ENCODE data around the gene EID3.

Gene EID3

DNA sequence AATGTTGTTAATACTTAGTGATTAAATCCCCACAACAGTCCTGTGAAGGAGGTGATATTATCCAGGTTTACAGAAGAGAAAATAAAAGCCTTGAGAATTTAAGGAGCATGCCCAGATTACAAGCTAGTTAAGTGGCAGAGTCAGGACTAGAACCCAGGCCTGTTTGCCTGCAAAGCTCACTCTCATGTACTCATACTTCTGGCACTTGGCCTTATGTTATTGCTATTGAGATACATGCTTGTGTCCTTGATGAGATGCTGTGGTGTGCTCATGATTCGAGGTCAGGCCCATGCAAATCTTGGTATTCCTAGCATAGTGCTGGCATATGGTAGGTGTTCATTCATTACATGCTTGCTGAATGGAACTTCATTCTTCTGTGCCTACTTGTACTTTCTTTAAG lies 7.6 kb upstream of the EID3 start:
- no peak for DNase-seq (ENCODE audit: extremely low spot score)
- TF ChIP-seq L3MBTL2 (conservative IDR thresholded peaks at IDR 0.05) (no peak), ZNF384 (IDR thresholded peaks at IDR 0.05) (no peak), SP1 (IDR thresholded peaks at IDR 0.05) (no peak), ELF4 (IDR thresholded peaks at IDR 0.05) (no peak), FOXA1 (IDR thresholded peaks at IDR 0.05) (no peak), TARDBP (IDR thresholded peaks at IDR 0.05) (no peak), CTBP1 (IDR thresholded peaks at IDR 0.05; ENCODE audit: borderline replicate concordance) (no peak), SUZ12 (IDR thresholded peaks at IDR 0.05) (no peak), LEF1 (IDR thresholded peaks at IDR 0.05; ENCODE audit: borderline replicate concordance) (no peak), BHLHE40 (IDR thresholded peaks at IDR 0.05; ENCODE audit: borderline replicate concordance) (no peak), FOXK2 (IDR thresholded peaks at IDR 0.05) (no peak)
- TF ChIP-seq, protein P1, sequence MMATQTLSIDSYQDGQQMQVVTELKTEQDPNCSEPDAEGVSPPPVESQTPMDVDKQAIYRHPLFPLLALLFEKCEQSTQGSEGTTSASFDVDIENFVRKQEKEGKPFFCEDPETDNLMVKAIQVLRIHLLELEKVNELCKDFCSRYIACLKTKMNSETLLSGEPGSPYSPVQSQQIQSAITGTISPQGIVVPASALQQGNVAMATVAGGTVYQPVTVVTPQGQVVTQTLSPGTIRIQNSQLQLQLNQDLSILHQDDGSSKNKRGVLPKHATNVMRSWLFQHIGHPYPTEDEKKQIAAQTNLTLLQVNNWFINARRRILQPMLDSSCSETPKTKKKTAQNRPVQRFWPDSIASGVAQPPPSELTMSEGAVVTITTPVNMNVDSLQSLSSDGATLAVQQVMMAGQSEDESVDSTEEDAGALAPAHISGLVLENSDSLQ (IDR thresholded peaks at IDR 0.05), result no peak
- CTCF ChIA-PET, result interaction anchor here (1.5 kb wide), 1 partner anchor 11 kb away, joined by 3 read pairs; no protein-coding TSS in a partner anchor
- POLR2A ChIA-PET, result interaction anchor here (1.2 kb wide), 1 partner anchor 9 kb away, joined by 5 read pairs; no protein-coding TSS in a partner anchor

DNA sequence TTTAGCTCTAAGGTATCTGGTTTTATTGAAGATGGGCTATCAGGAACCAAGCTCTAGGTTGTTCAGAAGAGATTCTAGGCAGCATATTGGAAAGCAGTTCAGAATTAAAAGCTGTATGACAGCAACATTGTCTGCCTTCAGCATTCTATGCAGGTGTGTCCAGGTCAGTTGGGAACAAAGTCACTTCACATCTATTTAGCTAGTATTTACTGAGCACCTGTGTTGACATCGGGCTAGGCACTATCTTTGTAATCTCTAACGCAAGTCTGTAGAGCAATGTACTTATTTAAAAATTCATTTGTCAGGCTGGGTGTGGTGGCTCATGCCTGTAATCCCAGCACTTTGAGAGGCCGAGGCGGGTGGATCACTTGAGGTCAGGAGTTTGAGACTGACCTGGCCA lies 6.8 kb upstream of the EID3 start:
- CTCF ChIA-PET, result interaction anchor here (0.6 to 1.5 kb wide), 3 partner anchors 10 to 163 kb away, joined by 3 read pairs; no protein-coding TSS in a partner anchor
- TF ChIP-seq TARDBP (IDR thresholded peaks at IDR 0.05) (no peak), CTBP1 (IDR thresholded peaks at IDR 0.05; ENCODE audit: borderline replicate concordance) (no peak), SUZ12 (IDR thresholded peaks at IDR 0.05) (no peak), ELF4 (IDR thresholded peaks at IDR 0.05) (no peak), FOXM1 (IDR thresholded peaks at IDR 0.05; ENCODE audit: borderline replicate concordance) (no peak), NFRKB (IDR thresholded peaks at IDR 0.05) (no peak), FOXK2 (IDR thresholded peaks at IDR 0.05) (no peak), LEF1 (IDR thresholded peaks at IDR 0.05; ENCODE audit: borderline replicate concordance) (no peak), SP1 (IDR thresholded peaks at IDR 0.05) (no peak), L3MBTL2 (conservative IDR thresholded peaks at IDR 0.05) (no peak), BHLHE40 (IDR thresholded peaks at IDR 0.05; ENCODE audit: borderline replicate concordance) (no peak), FOXA1 (IDR thresholded peaks at IDR 0.05) (no peak)
- TF ChIP-seq, protein P1 (IDR thresholded peaks at IDR 0.05), result no peak
- DNase-seq (ENCODE audit: extremely low spot score), result no peak
- POLR2A ChIA-PET, result interaction anchor here (1.2 kb wide), 1 partner anchor 9 kb away, joined by 5 read pairs; no protein-coding TSS in a partner anchor

DNA sequence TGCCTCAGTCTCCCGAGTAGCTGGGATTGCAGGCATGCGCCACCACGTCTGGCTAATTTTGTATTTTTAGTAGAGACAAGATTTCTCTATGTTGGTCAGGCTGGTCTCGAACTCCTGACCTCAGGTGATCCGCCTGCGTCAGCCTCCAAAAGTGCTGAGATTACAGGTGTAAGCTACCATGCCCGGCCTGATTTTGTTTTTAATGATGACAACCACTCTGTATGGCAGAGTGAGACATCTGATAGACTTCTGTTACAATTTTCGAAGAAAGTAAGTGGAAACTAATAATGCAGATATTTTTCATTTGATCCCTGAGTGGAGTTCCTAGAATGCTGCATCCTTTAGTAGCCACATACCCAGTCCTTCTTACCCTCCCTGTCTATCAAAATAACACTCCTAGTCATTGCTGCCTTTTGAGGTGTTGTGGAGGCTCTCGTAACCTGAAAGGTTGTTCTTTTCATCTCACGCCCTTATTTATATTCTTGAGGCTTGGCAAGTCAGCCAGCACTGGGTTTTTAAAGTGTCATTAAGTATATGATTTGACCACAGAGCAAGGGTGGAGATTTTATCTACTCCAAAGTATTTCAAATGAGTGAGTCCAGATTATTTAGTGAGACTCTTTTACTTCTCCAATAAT lies 5.9 kb upstream of the EID3 start:
- ChIA-PET CTCF (no interaction called here), POLR2A (interaction anchor here (1.5 kb wide), 1 partner anchor 10 kb away, joined by 6 read pairs; no protein-coding TSS in a partner anchor)
- TF ChIP-seq, protein P1 (IDR thresholded peaks at IDR 0.05), result no peak
- TF ChIP-seq ELF4 (IDR thresholded peaks at IDR 0.05) (no peak), FOXK2 (IDR thresholded peaks at IDR 0.05) (no peak), ARNT (IDR thresholded peaks at IDR 0.05) (no peak), ZNF384 (IDR thresholded peaks at IDR 0.05) (no peak), SP1 (IDR thresholded peaks at IDR 0.05) (no peak), HDGF (IDR thresholded peaks at IDR 0.05; ENCODE audit: borderline replicate concordance) (no peak), FOXM1 (IDR thresholded peaks at IDR 0.05; ENCODE audit: borderline replicate concordance) (no peak), LEF1 (IDR thresholded peaks at IDR 0.05; ENCODE audit: borderline replicate concordance) (no peak), SUZ12 (IDR thresholded peaks at IDR 0.05) (no peak), TARDBP (IDR thresholded peaks at IDR 0.05) (no peak), FOXA1 (IDR thresholded peaks at IDR 0.05) (no peak), BHLHE40 (IDR thresholded peaks at IDR 0.05; ENCODE audit: borderline replicate concordance) (no peak), CTBP1 (IDR thresholded peaks at IDR 0.05; ENCODE audit: borderline replicate concordance) (no peak), L3MBTL2 (conservative IDR thresholded peaks at IDR 0.05) (no peak), NFRKB (IDR thresholded peaks at IDR 0.05) (no peak)
- DNase-seq (ENCODE audit: extremely low spot score), result no peak

DNA sequence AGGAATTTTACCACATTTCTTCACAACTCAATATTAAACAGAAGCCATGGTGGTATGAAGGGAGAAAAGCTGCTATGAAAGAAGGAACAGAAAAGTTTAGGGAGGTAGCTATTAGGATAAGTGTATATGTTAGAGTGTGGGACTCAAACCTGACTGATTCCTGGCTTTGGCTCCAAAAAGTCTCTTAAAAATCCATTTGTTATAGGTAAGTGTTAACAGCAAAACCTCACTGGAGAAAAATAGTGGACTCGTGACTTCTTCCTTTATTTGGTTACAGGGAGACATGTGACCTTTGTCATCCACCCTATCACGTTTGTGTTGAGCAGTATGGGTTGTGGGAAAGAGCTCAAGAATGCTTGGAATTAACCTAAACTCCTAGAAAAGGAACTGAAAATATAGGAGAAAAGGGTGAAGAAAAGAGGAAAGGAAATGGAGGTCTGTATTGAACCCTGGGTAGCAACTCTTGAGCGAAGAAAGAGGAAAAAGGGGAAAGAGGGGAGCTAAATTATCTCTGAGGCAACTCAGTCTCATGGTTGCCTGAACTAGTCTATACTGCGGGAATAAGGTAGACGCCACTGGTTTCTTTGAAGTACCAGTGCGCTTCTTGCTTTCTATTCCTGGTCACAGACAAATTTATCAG lies 3.6 kb upstream of the EID3 start:
- no peak for DNase-seq (ENCODE audit: extremely low spot score)
- TF ChIP-seq ELF4 (IDR thresholded peaks at IDR 0.05), result no peak
- no peak for TF ChIP-seq NFRKB (IDR thresholded peaks at IDR 0.05)
- no peak for TF ChIP-seq FOXK2 (IDR thresholded peaks at IDR 0.05)
- no peak for TF ChIP-seq HDGF (IDR thresholded peaks at IDR 0.05; ENCODE audit: borderline replicate concordance)
- TF ChIP-seq, protein P1 (IDR thresholded peaks at IDR 0.05), result no peak
- TF ChIP-seq L3MBTL2 (conservative IDR thresholded peaks at IDR 0.05), result no peak
- TF ChIP-seq SUZ12 (IDR thresholded peaks at IDR 0.05), result no peak
- TF ChIP-seq ARNT (IDR thresholded peaks at IDR 0.05), result no peak
- TF ChIP-seq FOXA1 (IDR thresholded peaks at IDR 0.05), result no peak
- POLR2A ChIA-PET, result no interaction called here
- CTCF ChIA-PET, result no interaction called here

DNA sequence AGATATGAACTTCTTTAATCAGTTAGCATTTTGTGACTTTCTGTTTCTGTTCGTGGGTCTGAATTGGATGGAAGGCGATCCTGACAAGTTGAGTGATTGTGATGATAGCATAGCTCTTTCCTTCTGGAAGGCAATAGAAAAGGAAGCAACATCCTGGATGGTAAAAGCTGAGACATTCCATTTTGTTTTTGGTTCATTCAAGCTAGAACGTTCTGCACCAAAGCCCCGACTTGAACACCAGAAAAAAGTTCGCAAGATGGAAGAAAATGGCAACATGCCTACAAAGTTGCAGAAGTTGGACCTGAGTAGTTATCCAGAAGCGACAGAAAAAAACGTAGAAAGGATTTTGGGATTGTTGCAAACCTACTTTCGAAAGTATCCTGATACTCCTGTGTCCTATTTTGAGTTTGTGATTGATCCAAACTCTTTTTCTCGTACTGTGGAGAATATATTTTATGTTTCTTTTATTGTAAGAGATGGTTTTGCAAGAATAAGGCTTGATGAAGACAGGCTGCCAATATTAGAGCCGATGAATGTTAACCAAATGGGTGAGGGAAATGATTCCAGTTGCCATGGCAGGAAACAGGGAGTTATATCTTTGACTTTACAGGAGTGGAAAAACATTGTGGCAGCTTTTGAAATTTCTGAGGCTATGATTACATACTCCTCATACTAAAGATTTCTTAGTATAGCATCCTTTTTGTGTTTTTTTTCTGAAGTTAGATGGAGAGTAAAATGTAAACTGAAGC lies 896 bp downstream of the EID3 start:
- DNase-seq (ENCODE audit: extremely low spot score), result no peak
- POLR2A ChIA-PET, result interaction anchor here (1.4 kb wide), 1 partner anchor 17 kb away, joined by 6 read pairs; no protein-coding TSS in a partner anchor
- TF ChIP-seq, protein P1 (IDR thresholded peaks at IDR 0.05), result no peak
- no peak for TF ChIP-seq FOXK2 (IDR thresholded peaks at IDR 0.05)
- no peak for TF ChIP-seq BHLHE40 (IDR thresholded peaks at IDR 0.05; ENCODE audit: borderline replicate concordance)
- TF ChIP-seq LEF1 (IDR thresholded peaks at IDR 0.05; ENCODE audit: borderline replicate concordance), result no peak
- TF ChIP-seq FOXA1 (IDR thresholded peaks at IDR 0.05), result no peak
- no peak for TF ChIP-seq TARDBP (IDR thresholded peaks at IDR 0.05)
- no peak for TF ChIP-seq ZNF384 (IDR thresholded peaks at IDR 0.05)
- no peak for TF ChIP-seq HDGF (IDR thresholded peaks at IDR 0.05; ENCODE audit: borderline replicate concordance)
- no peak for TF ChIP-seq FOXM1 (IDR thresholded peaks at IDR 0.05; ENCODE audit: borderline replicate concordance)
- no peak for TF ChIP-seq NFRKB (IDR thresholded peaks at IDR 0.05)
- TF ChIP-seq SUZ12 (IDR thresholded peaks at IDR 0.05), result no peak
- no peak for TF ChIP-seq L3MBTL2 (conservative IDR thresholded peaks at IDR 0.05)
- no peak for TF ChIP-seq CTBP1 (IDR thresholded peaks at IDR 0.05; ENCODE audit: borderline replicate concordance)
- TF ChIP-seq SP1 (IDR thresholded peaks at IDR 0.05), result no peak
- TF ChIP-seq ARNT (IDR thresholded peaks at IDR 0.05), result no peak
- no peak for TF ChIP-seq ELF4 (IDR thresholded peaks at IDR 0.05)
- CTCF ChIA-PET, result no interaction called here
